Fibroblast of pulmonary artery (primary cell): ENCODE measurements around the gene GALNT11.
A peak's percentile ranks its signal among the peaks of the same experiment; 100 is the strongest.

Source experiments
- DNase-seq: peaks from one replicate; pipeline ENCODE4 v3.0.0-alpha.2; 2010; ENCODE audit warnings: low read depth
- H3K4me3 ChIP-seq: replicated peaks from 2 replicates; pipeline ENCODE4 v1.5.1; 2011; ENCODE audit warnings: low read depth, mild to moderate bottlenecking, control low read depth, low read length, moderate library complexity
- TF ChIP-seq, protein P1 (sequence below): IDR thresholded peaks from 2 replicates; pipeline ENCODE4 v1.5.1; 2011; ENCODE audit warnings: mild to moderate bottlenecking, control low read depth, low read length, inconsistent platforms; ENCODE audit errors: missing control alignments

Gene GALNT11

DNA sequence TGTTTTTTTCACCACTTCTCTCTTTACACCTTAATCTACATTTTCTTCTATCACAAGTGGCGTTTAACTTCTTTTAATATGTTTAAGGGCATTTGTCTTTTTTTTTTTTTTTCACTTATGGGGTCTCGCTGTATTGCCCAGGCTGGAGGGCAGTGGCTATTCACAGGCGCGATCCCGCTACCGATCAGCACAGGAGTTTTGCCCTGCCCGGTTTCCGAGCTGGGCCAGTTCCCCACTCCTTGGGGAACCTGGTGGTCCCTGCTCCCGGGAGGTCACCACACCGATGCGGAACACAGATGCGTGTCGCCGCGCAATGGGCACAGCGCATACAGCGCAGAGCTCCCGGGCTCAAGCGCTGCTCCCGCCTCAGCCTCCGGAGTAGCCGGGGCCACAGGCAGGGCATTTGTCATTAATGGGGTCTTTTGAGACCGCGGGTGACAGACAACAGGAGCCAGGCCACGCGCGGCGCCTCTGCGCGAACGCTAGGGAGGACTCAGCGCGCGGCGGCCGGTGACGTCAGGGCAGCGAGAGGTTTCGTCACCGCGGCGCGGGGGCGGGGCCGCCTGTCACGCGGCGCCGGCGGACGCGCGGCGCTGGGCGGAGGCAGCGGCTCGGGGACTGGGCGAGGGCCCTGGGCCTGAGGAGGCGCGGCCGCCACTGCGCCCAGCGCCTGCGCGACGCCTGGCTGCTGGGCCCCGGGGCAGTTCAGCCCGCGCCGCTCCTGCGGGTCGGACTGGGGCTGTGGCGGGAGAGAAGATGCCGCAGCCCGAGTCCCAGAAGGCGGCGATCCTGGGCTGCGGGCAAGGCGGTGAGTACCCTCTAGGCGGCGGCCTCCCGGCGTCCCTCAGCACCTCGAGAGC is at the start of gene GALNT11:
GALNT11 (plus strand) TSS at position 598 of the 860 bp plus-strand sequence. CDS start 68,554 bp downstream, outside the sequence.
- TF ChIP-seq, protein P1, sequence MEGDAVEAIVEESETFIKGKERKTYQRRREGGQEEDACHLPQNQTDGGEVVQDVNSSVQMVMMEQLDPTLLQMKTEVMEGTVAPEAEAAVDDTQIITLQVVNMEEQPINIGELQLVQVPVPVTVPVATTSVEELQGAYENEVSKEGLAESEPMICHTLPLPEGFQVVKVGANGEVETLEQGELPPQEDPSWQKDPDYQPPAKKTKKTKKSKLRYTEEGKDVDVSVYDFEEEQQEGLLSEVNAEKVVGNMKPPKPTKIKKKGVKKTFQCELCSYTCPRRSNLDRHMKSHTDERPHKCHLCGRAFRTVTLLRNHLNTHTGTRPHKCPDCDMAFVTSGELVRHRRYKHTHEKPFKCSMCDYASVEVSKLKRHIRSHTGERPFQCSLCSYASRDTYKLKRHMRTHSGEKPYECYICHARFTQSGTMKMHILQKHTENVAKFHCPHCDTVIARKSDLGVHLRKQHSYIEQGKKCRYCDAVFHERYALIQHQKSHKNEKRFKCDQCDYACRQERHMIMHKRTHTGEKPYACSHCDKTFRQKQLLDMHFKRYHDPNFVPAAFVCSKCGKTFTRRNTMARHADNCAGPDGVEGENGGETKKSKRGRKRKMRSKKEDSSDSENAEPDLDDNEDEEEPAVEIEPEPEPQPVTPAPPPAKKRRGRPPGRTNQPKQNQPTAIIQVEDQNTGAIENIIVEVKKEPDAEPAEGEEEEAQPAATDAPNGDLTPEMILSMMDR = peak; percentile 19
- peak; percentile 86 for DNase-seq
- peak within 1 kb of the TSS; percentile 80 for H3K4me3 ChIP-seq

DNA sequence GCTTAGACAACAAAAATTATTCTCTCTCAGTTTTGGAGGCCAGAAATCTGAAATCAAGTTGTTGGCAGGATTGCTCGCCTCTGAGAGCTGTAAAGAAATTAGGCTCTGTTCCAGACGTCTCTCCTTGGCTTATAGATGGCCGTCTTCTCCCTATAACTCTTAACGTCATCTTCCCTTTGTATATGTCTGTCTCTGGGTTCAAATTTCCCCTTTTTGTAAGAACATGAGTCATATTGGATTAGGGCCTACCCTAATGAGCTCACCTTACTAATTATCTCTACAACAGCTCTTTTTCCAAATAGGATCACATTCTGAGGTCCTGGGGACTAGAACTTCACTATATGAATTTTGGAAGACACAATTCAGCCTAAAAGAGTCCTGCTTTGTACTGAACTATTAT is 46.9 kb upstream of the GALNT11 start:
- no peak for DNase-seq
- no peak overlapping the region for H3K4me3 ChIP-seq
- TF ChIP-seq, protein P1 = no peak

DNA sequence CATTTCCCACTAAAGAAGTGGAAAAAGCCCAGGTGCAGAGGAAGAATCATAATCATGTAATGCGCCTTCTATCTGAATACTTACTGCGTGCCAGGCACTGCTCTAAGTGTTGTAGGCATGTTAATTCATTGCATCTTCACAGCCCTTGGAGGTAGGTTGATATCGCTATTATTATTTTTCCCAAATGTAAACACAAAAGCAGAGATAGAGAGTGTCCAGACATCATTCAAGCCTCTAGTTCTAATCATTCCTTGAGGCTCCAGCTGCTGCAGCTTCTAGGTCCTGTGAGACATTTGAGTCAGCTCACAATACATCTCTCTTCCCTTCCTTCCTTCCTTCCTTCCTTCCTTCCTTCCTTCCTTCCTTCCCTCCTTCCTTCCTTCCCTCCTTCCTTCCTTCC is 44.3 kb upstream of the GALNT11 start:
- DNase-seq = no peak
- TF ChIP-seq, protein P1 = no peak
- H3K4me3 ChIP-seq = no peak overlapping the region

DNA sequence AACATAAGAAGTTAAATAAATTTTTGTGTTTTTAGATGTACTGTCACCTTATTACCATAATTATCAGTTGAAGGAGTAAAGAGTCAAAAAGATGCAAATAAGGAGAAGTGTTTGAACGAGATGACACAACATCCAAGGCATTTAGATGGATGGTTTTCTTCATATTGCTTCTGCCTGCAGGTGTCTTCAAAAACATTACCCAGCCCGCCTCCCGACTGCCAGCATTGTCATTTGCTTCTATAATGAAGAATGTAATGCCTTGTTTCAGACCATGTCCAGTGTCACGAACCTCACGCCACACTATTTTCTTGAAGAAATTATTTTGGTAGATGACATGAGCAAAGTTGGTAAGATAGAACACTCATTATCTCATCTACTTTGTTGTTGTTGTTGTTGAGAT is 42.7 kb upstream of the GALNT11 start:
- TF ChIP-seq, protein P1 = no peak
- no peak for DNase-seq
- H3K4me3 ChIP-seq = no peak overlapping the region

DNA sequence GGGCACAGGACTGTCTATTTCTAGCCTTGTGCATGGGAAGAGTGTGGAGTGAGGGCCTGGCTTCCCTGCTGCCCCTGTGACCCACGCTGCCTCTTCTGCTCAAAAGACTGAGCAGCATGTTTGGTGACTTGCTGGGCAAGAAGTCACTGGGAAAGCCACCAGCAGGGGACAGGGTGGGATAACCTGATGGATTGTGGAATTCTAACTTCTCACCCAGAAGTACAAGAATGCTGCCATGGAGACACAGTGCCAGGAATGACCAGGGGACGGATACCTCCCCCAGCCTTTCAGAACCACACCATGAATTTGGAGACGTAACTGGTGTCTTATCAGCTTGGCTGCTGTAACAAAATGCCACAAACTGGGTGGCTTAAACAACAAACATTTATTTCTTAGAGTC is 40.9 kb upstream of the GALNT11 start:
- no peak for DNase-seq
- TF ChIP-seq, protein P1 = no peak
- no peak overlapping the region for H3K4me3 ChIP-seq

DNA sequence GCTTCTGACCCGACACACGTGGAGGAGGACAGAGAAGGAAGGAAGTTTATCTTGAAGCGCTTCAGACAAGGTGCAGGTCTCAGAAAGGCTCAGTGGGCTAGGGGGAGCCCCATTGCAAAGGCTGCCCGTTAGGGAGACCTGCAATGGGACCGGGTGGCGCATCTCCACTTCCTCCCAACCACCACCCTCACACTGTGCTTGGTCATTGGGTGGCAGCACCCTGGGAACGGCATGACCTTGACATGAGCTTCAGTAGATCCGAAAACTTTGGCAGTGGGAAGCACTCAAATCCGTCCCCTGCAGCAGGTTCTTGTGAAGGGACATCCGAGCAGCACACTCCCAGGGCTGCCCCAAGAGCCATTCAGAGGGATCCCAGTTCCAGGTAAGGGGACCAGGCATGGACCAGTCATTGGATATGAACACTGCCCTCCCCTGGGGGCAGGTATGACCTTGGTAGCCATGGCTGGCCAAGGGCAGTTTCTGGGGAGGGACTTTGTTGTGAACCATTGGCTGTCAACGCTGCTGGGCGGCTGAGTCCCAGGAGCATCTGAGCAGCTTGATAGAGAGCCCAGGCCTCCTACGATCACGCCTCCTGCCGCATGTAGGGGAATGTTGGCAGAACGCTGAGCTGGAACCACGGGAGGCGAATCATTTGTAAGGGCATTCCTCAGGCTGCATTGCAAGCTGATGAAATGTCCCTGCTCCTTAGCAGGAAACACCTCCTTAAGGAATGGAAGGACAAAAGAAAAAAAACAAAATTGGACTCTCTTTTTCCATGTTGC is 37.5 kb upstream of the GALNT11 start:
- peak; percentile 61 for DNase-seq
- TF ChIP-seq, protein P1 = no peak
- H3K4me3 ChIP-seq = no peak overlapping the region
